Measurements from ENCODE around the gene THOC5. TPM values are rescaled to one million over a fixed set of nuclear protein-coding genes. Genes with fewer than 3 reads are reported as not detected.

THOC5 gene
- polyA plus RNA-seq, 1 of the 3 experiments (the other 2 are of a cell fraction) = 95.9 TPM

GRCh38 chr22:29559853-29560252 lies 6.3 kb upstream of the THOC5 start (continued):
- TF ChIP-seq REST (IDR thresholded peaks at IDR 0.05; ENCODE audit: low read depth, low read length) (no peak), TAF1 (IDR thresholded peaks at IDR 0.05; ENCODE audit: borderline replicate concordance, low read depth, low read length) (no peak), MAX (IDR thresholded peaks at IDR 0.05; ENCODE audit: low read depth) (no peak), SMC3 (IDR thresholded peaks at IDR 0.05; ENCODE audit: low read depth, low read length) (no peak), USF2 (IDR thresholded peaks at IDR 0.05; ENCODE audit: borderline replicate concordance, low read depth, low read length) (no peak), RFX5 (IDR thresholded peaks at IDR 0.05; ENCODE audit: low read length) (no peak), POLR2AphosphoS5 (IDR thresholded peaks at IDR 0.05; ENCODE audit: low read depth, low read length) (no peak), TCF12 (IDR thresholded peaks at IDR 0.05) (no peak), EP300 (IDR thresholded peaks at IDR 0.05; ENCODE audit: borderline replicate concordance in 1 of 2, low read depth in 1 of 2, low read length in 1 of 2) (no peak), ELF1 (IDR thresholded peaks at IDR 0.05) (no peak)

GRCh38 chr22:29559030-29559429 lies 5.5 kb upstream of the THOC5 start:
- ChIA-PET POLR2A (no interaction called here), CTCF (no interaction called here)
- H3K9ac ChIP-seq = no peak overlapping the region
- no peaks in the 10 kb centered on the region for H3K9me2 ChIP-seq
- H3K4me3 ChIP-seq (ENCODE audit: low read depth in 2 of 2, low read length in 1 of 2) = no peak overlapping the region
- H3K4me1 ChIP-seq (ENCODE audit: control insufficient read depth in 1 of 2, insufficient read depth in 2 of 2, low read depth in 1 of 2, low read length in 1 of 2) = peaks cover 5 to 9% of the 10 kb centered on the region in 2 experiments; a peak in 3 of 4 replicates
- peaks cover 27 to 42% of the 10 kb centered on the region in 2 experiments for H3K36me3 ChIP-seq (replicated peaks in 1 of 2; ENCODE audit: control insufficient read depth in 1 of 2, insufficient read depth in 2 of 2, low read length in 1 of 2)
- H3K4me2 ChIP-seq = no peak overlapping the region
- H3K9me3 ChIP-seq = no peaks in the 10 kb centered on the region
- H4K20me1 ChIP-seq (ENCODE audit: insufficient read depth) = no peaks in the 10 kb centered on the region
- no peak for TF ChIP-seq CHD2 (IDR thresholded peaks at IDR 0.05; ENCODE audit: low read length, partially characterized antibody)
- no peak for TF ChIP-seq RXRA (IDR thresholded peaks at IDR 0.05; ENCODE audit: borderline replicate concordance, low read depth)
- TF ChIP-seq MEF2A (IDR thresholded peaks at IDR 0.05; ENCODE audit: borderline replicate concordance, low read depth) = no peak
- no peak for TF ChIP-seq USF1 (IDR thresholded peaks at IDR 0.05; ENCODE audit: borderline replicate concordance, low read depth)
- TF ChIP-seq EP300 (IDR thresholded peaks at IDR 0.05; ENCODE audit: borderline replicate concordance in 1 of 2, low read depth in 1 of 2, low read length in 1 of 2) = no peak
- TF ChIP-seq USF2 (IDR thresholded peaks at IDR 0.05; ENCODE audit: borderline replicate concordance, low read depth, low read length) = no peak
- no peak for TF ChIP-seq TCF12 (IDR thresholded peaks at IDR 0.05)
- TF ChIP-seq SIN3A (IDR thresholded peaks at IDR 0.05; ENCODE audit: borderline replicate concordance, low read depth, low read length) = no peak
- WGBS (ENCODE audit: low lambda C conversion rate) = 91% methylated on average over 6 of the region's 6 CpGs
- H3F3A ChIP-seq (replicated peaks; ENCODE audit: insufficient read depth) = peaks cover 17% of the 10 kb centered on the region
- no peaks in the 10 kb centered on the region for H3K27me3 ChIP-seq (ENCODE audit: insufficient read depth)
- H3K79me2 ChIP-seq (ENCODE audit: insufficient read depth) = no peaks in the 10 kb centered on the region
- H3K27ac ChIP-seq (ENCODE audit: low read depth in 2 of 2, low read length in 1 of 2) = no peak overlapping the region
- no peak overlapping the region for H2AFZ ChIP-seq (ENCODE audit: low read depth)
- DNase-seq = no peak
